Prostate gland (tissue), 2 donors: ENCODE results near the gene RNH1.

Experiments
- CTCF ChIP-seq, 4 experiments: fragments of 200-600 bp in 2 of 4; fragments of 450-650 bp in 2 of 4; sonication (generic) in 2 of 4; IDR thresholded peaks; 1 replicate in 3 of 4; 2 replicates in 1 of 4; pipeline ENCODE4 v1.5.1; 2016 to 2019; ENCODE audit warnings: antibody characterized with exemption in 4 of 4, mild to moderate bottlenecking in 2 of 4, moderate library complexity in 2 of 4
- POLR2A ChIP-seq: fragments of 450-650 bp; IDR thresholded peaks from one replicate; pipeline ENCODE4 v1.6.1; 2016; ENCODE audit warnings: antibody characterized with exemption, mild to moderate bottlenecking
- POLR2AphosphoS5 ChIP-seq: sonication (generic); formaldehyde crosslinking; IDR thresholded peaks from one replicate; pipeline ENCODE4 v1.6.1; 2017; ENCODE audit warnings: antibody characterized with exemption

GRCh38 chr11:526192-526591 is 19.1 kb upstream of the RNH1 start:
- no peak for TF ChIP-seq CTCF (IDR thresholded peaks at IDR 0.05)
- TF ChIP-seq POLR2A: no peak
- no peak for TF ChIP-seq POLR2AphosphoS5
